Measurements from ENCODE around the gene ZNF138.

The ZNF138 gene

GRCh38 chr7:64875658-64876406 lies 81.6 kb downstream of the ZNF138 start:
- DNase-seq (ENCODE audit: low read depth, low spot score), result no peak

- peak; percentile 86 for DNase-seq (ENCODE audit: low read depth, low spot score)
Measured at GRCh38 chr7:64876792-64877713, 82.8 kb downstream of the ZNF138 start.

- DNase-seq (ENCODE audit: low read depth, low spot score), result no peak
Measured at GRCh38 chr7:64877714-64878610, 83.7 kb downstream of the ZNF138 start.

GRCh38 chr7:64878684-64879083 lies 84.5 kb downstream of the ZNF138 start:
- DNase-seq (ENCODE audit: low read depth, low spot score), result no peak

- DNase-seq (ENCODE audit: low read depth, low spot score), result no peak
Measured at GRCh38 chr7:64879086-64879730, 85.0 kb downstream of the ZNF138 start.

- no peak for DNase-seq (ENCODE audit: low read depth, low spot score)
Measured at GRCh38 chr7:64879800-64880199, 85.6 kb downstream of the ZNF138 start.

GRCh38 chr7:64880322-64881297 lies 86.4 kb downstream of the ZNF138 start:
- no peak for DNase-seq (ENCODE audit: low read depth, low spot score)

GRCh38 chr7:64881461-64882287 lies 87.4 kb downstream of the ZNF138 start:
- DNase-seq (ENCODE audit: low read depth, low spot score), result no peak

- peak; percentile 92 for DNase-seq (ENCODE audit: low read depth, low spot score)
Measured at GRCh38 chr7:64882341-64883112, 88.3 kb downstream of the ZNF138 start.
